DMS53 treated with DMSO at 0.1 percent for 48 hours (cell line): Measurements from ENCODE around the gene HECTD1.
"Not testable (repeated sequence)": the region's sequence is repeated elsewhere in the genome, so short reads cannot be mapped to it uniquely, and the experiment has no call there.

ENCODE experiments used
- DNase-seq: peaks from one replicate; lab custom pipeline; 2025; ENCODE audit not compliant: unreplicated experiment; lab: John Stamatoyannopoulos, UW

HECTD1 gene

GRCh38 chr14:31228533-31228932 is 20.9 kb upstream of the HECTD1 start:
- DNase-seq = no peak

- DNase-seq = no peak
These were observed 17.2 kb upstream of the HECTD1 start for GRCh38 chr14:31224808-31225207.

- DNase-seq = no peak
These were observed 15.7 kb upstream of the HECTD1 start for GRCh38 chr14:31223331-31223730.

GRCh38 chr14:31222834-31223233 is 15.2 kb upstream of the HECTD1 start:
- no peak for DNase-seq

GRCh38 chr14:31221266-31221665 is 13.7 kb upstream of the HECTD1 start:
- DNase-seq = no peak

GRCh38 chr14:31219169-31219568 is 11.6 kb upstream of the HECTD1 start:
- no peak for DNase-seq

- DNase-seq = no peak
These were observed 8.8 kb upstream of the HECTD1 start for GRCh38 chr14:31216359-31216758.

GRCh38 chr14:31212893-31213292 is 5.3 kb upstream of the HECTD1 start:
- no peak for DNase-seq

GRCh38 chr14:31209605-31210004 is 2.0 kb upstream of the HECTD1 start:
- DNase-seq = no peak

GRCh38 chr14:31208546-31209424 is 1.2 kb upstream of the HECTD1 start:
- no peak for DNase-seq

GRCh38 chr14:31207287-31207754 is 272 bp downstream of the HECTD1 start:
- peak; percentile 65 for DNase-seq

- DNase-seq = peak; percentile 5
These were observed 882 bp downstream of the HECTD1 start for GRCh38 chr14:31206536-31207286.

GRCh38 chr14:31205681-31206535 is 1.7 kb downstream of the HECTD1 start:
- DNase-seq = no peak

- DNase-seq = no peak
These were observed 2.7 kb downstream of the HECTD1 start for GRCh38 chr14:31204593-31205534.

- DNase-seq = not testable (repeated sequence)
These were observed 3.5 kb downstream of the HECTD1 start for GRCh38 chr14:31203899-31204592.

- DNase-seq = no peak
These were observed 4.2 kb downstream of the HECTD1 start for GRCh38 chr14:31203414-31203742.

- DNase-seq = no peak
These were observed 6.5 kb downstream of the HECTD1 start for GRCh38 chr14:31201111-31201510.

- DNase-seq = no peak
These were observed 6.9 kb downstream of the HECTD1 start for GRCh38 chr14:31200702-31200990.

- DNase-seq = no peak
These were observed 9.9 kb downstream of the HECTD1 start for GRCh38 chr14:31197671-31198070.
